Jurkat, Clone E6-1 (cell line): ENCODE results near the gene NKIRAS2.
A peak's percentile ranks its signal among the peaks of the same experiment; 100 is the strongest.

Source experiments
- DNase-seq: peaks from one replicate; pipeline ENCODE4 v3.0.0-alpha.2; 2011; ENCODE audit warnings: low read depth, low spot score
- H3K4me3 ChIP-seq: 2 replicates; pipeline ENCODE4 v1.5.1; 2011; ENCODE audit warnings: mild to moderate bottlenecking, low read length, control low read depth, moderate library complexity

NKIRAS2 gene

DNA sequence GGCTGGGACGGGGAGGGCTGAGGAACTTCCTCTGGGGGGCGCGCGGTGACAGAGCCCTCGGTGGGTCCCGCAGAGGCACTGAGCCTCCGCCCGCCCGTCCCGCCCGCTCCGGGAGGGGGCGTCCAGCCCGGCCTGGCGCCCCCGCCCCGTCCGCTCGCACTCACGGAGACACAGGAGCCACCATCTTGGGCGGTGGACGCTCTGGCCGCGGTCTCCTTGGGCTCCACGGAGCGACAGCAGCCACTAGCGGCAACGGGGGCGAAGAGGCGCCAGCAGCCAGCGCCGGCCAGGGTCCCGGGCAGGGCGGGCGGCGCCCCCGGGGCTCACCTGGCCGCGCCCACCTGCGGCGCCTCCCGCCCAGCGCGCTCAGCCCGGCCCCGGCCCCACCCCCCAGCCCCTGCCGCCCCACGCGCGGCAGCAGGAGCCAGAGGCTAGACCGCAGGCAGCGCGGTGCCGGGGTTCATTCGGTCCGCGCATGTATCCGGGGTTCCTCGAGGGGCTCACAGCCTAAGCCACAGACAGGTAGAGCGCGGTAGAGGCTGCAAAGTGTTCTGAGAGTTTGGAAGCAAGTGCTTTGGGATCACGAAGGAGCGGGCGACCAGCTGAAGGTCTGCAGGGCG lies 30.6 kb downstream of the NKIRAS2 start, which contains the start of gene C17orf113:
Gene C17orf113 (minus strand): TSS at position 209 of the 620 bp plus-strand sequence. CDS start 7,225 bp downstream, outside the sequence.
- H3K4me3 ChIP-seq = peak within 1 kb of the TSS; percentile 51
- DNase-seq = no peak

DNA sequence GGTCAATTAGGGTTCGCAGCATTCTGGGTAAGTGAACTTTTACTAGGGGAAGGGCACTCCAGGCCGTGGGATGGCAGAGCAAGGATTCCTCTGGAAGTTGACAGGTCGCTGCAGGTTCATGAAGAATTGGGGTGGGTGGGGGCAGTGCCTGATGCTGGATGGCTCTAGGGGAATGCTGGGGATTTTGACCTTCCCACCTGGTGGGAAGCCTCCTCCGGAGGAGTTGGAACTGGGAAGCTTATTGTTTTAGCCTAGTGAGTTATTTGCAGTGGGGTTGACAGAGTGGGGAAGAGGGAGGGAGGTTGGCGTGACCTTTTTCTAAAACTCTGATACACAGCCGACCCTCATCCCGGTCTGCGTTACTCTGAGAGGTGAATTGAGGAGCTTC lies 31.1 kb downstream of the NKIRAS2 start:
- DNase-seq = no peak
- H3K4me3 ChIP-seq = peak overlapping the region; percentile 27

DNA sequence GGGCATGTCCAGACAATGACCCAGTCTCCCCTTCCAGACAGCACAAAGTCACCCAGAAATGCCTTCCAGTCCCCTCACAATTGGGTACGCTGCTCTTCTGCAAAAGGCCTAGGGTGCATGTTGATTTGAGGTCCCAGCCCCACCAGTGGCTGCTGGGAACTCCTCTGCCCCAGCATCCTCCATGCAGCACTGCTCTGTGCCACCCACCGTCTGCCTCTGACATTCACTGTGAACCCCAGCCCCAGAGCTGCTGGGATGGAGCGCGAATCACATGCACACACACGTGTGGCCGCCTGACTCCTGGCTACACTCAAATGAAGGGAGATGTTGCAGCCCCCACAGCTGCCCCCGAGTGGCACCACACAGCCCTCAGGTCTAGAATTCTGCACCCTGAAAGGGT lies 31.8 kb downstream of the NKIRAS2 start:
- DNase-seq = no peak
- H3K4me3 ChIP-seq = no peak overlapping the region

DNA sequence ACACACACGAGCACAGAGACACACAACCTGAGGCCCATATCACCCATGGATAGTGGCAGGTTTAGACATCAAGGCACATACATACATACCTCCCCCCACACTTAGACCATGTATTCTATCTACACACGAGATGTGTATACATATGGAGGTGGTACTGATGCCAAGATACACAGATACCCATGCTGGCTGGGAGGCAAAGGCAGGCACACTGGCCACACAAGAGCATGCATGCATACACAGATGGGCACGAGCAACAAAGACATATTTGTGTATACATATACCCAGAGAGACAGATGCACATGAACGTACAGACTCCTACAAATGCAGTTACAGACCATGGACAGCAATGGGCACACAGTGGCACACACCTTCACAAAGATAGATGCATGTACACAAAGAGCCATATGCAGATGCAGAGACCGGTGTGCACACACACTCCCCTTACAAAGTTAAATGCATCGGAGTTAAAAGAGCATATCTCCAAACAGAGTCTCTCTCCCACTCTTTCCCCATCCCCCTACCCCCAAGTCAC lies 32.5 kb downstream of the NKIRAS2 start:
- no peak overlapping the region for H3K4me3 ChIP-seq
- DNase-seq = no peak

DNA sequence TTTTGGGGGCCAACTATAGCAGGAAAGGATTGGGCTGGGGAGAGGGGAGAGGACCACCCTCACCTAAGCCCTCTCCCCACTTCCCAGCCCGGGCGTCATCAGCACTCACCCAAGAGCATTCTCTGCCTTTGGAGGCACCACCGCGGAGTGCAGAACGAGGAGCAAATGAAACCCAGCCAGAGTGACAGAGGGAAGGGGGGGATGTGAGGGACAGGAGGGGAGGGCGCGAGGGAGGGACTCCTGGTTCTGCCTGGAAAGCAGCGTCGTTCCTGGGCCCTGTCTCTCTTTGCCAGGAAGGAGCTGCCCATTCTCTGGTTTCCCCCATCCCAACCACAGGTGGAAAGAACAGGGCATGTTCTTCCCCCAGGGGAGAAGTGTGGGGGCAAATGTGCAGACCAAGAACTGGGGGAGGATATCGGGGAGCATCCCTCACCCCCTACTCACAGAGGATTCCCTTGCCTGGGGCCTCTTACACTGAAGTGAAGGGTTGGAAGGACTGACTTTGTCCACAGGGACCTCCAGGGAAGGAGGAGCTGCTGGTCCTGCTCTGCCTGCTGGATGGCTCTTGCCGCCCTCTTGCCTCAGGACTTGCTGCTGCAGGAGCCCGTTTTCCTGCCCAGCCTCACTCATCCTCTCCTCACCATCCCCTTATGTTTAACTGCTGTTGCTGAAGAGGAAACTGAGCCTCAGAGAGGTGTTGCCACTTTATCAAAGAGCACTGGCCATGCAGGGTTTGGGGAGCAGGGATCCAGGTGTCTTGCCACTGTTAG lies 34.0 kb downstream of the NKIRAS2 start:
- H3K4me3 ChIP-seq = no peak overlapping the region
- no peak for DNase-seq

DNA sequence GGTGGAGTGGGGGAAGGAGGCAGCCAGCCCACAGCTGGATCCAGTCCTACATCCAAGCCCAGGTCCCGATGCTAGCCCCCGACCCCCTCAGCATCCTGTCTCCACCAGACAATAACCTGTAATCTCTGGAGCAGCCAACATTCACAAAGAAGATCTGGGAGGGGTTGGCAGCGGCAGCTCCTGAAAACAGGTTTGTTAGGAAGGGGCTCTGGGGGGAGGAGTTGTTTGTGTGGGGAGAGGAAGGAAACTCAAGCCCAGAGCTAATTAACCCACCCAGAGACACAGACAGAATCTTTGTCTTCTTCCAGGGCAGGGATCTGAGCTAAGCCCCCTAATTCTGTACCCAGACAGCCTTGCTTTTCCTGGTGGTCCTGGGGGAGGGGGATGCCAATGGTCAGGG lies 35.1 kb downstream of the NKIRAS2 start:
- DNase-seq = no peak

DNA sequence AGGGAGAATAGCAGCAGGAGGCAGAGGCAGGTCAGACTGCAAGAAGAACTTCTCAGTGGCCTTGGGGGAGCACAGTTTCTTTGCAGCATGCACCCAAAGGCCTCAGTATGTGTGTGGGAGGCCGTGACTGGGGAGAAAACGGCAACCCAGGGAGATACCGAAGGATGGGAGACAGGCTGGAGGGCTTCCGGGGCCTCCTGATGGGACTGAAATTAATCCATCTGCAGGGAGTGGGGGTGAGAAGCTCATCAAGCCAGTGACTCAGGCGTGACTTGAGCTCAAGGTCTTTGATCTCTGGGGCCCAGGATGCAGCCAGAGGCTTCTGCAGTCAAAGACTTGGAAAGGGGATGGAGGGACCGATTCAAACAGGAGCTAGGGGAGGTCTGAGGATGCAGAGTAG lies 35.6 kb downstream of the NKIRAS2 start:
- no peak overlapping the region for H3K4me3 ChIP-seq
- no peak for DNase-seq

More for the DNA sequence above, 35.1 kb downstream of the NKIRAS2 start:
- H3K4me3 ChIP-seq = no peak overlapping the region

DNA sequence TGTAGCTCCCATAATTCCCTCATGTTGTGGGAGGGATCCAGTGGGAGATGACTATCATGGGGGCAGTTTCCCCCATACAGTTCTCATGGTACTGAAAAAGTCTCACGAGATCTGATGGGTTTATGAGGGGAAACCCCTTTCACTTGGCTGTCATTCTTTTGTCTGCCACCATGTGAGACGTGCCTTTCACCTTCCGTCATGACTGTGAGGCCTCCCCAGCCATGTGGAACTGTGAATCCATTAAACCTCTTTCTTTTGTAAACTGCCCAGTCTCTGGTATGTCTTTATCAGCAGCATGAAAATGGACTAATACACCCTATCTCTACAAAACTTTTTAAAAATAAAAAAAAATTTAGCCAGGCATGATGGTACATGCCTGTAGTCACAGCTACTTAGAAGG lies 36.7 kb downstream of the NKIRAS2 start:
- DNase-seq = no peak
- no peak overlapping the region for H3K4me3 ChIP-seq

DNA sequence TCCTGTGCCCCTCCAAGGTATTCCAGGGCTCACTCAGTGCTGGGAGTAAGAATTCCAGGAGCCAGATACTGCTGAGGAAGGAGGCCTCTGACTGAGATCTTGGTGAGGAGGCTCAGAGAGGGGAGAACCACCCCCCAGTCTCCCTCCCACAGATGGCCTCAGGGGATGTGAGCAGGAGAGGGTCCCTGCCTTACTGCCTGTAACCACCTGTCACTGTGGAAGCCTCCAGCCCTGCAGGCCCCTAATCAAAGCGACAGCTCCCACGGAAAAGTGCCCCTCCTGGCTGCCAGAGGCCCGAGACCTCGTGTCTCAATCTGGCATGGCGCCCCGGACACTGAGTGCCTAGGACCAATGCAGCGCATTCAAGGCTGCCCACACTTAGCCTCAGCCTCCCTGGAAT lies 38.2 kb downstream of the NKIRAS2 start:
- DNase-seq = no peak
- no peak overlapping the region for H3K4me3 ChIP-seq

DNA sequence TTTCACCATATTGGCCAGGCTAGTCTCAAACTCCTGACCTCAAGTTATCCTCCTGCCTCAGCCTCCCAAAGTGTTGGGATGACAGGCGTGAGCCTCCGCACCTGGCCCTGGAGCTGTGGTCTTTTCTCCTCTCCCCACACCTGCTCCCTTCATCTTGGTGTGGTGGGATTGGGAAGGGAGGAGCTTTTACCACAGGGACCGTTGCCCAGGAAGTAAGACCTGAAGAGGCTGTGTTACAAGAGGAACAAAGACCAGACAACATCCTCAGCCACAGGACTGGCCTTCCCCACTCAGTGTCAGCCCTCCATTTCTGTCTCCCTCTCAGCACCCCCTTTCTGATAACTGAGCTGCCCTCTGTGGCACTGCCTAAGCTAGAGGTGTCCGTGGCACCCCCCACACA lies 39.9 kb downstream of the NKIRAS2 start:
- peak; percentile 84 for DNase-seq
- H3K4me3 ChIP-seq = no peak overlapping the region

DNA sequence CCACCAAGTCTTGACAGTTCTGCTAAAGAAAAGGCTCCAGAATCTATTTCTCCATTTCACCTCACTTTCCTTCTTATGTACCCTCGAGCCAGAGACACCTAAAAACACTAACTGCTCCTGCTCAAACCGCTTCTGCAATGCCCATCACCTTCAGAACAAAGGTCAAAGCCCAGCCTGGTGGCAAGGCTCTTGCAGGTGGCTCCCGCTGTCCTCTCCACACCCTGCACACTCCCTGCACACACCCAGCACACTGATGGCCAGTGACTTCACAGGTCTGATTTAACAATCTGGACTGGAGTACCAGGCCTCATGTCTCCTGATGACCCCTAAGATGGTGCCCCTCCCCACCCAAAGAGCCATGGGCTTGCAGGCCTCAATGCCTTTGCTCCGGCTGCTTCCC lies 40.3 kb downstream of the NKIRAS2 start:
- no peak overlapping the region for H3K4me3 ChIP-seq
- DNase-seq = no peak

DNA sequence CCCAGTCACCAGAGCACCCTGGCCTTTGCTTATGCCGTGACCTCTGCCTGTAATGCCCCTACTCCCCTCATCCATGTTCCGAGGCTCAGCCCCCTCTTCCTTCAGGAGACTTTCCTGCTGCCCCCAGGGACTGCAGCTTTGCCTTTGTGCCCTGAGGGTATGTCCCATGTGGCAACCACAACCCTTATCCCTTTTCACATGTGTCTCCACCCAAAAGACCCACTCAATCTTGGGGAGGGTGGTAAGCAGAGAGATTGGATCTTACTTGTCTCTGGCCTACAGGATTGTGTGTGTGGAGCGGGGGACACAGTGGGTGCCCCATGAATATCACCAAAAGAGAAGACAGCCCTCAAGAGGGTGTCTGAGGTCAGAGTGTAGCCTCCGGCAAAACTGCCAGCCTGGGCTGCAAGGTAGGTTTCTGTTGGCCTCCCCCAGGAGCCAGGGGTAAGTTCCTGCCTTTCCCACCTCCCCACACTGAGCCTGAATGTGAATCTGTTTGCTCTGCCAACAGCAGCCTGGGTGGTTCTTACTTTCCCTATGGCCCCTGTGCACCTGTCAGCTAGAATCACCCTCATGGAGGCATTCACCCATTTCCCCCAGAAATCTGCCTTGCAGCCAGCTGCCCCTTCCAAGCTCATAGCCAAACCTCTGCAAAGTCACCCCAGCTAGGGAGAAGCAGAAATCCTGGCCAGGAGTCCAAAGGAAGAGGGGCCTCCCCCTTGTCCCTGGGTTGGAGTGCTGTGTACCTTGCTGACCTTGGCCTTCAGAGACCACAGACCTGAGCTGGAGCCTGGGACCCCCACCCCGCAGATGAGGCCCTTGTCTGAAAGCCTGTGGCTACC lies 42.0 kb downstream of the NKIRAS2 start:
- no peak for DNase-seq
- no peak overlapping the region for H3K4me3 ChIP-seq

DNA sequence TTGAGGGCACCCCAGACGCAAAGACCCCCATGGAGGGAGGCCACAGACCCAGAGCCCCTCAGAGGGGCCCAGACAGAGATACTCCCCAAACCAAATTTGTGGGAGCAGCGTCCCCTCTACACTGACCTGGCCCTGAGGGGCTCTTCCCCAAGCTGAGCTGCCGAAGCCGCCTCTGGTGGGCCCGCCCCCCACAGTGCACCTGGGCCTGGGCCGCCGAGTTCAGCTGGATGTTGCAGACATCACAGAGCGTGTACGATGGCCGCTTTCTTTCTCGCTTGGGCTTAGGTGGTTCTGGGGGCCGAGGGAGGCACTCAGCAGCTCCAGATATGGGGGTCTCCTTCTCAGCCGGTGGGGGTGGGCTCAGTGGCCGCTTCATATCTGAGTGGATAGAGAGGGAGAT lies 42.8 kb downstream of the NKIRAS2 start:
- no peak for DNase-seq
- no peak overlapping the region for H3K4me3 ChIP-seq

DNA sequence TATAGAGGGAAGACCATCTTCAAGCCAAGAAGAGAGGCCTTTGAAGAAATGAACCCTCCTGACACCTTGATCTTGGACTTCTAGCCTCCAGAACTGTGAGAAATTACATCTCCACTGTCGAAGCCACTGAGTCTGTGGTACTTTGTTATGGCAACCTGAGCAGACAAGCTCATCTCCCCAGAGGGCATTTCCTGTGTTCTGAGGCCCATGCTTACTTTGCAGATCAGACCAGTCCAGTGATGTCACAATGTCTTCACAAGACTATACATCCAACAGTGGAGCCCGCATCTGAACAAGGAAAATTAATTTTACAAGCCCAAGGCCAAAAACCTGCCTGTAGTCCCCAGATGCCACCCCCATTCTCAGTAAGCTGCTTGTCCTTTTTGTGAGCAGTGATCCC lies 45.3 kb downstream of the NKIRAS2 start:
- peak; percentile 60 for DNase-seq
- H3K4me3 ChIP-seq = no peak overlapping the region

DNA sequence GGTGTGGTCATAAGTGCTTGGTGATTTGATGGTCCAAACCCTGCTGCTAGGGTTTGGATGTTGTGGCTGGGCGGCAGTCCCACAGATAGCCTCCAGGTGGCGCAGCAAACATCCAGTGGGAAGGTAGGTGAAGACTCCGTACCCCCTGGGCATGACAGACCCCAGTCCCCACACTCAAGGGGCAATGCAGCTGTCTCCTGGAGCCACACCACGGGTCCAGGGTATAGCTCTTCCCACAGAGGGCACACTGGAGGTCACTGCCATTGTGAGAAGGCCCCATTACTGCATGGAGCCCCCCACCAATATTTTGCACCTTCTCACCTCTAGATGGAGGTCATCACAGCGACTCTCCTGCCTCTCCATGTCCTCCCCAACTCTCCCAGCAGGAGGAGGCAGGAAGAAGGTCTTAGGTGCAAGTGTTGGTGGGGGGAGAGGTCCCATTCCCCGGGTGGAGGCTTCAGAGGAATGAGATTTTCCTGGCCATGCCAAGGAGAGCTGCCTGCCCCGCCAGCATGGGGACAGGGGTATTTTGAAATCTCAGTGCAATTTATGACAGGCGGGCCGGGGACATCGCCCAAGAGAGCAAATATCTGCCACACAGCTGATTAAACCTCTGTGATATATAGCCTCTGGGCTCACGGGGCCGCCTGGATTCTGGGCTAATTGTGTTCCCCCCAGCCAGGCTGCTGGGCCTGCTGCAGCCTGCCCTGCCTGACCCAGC lies 47.6 kb downstream of the NKIRAS2 start:
- DNase-seq = peak; percentile 56
- no peak overlapping the region for H3K4me3 ChIP-seq

DNA sequence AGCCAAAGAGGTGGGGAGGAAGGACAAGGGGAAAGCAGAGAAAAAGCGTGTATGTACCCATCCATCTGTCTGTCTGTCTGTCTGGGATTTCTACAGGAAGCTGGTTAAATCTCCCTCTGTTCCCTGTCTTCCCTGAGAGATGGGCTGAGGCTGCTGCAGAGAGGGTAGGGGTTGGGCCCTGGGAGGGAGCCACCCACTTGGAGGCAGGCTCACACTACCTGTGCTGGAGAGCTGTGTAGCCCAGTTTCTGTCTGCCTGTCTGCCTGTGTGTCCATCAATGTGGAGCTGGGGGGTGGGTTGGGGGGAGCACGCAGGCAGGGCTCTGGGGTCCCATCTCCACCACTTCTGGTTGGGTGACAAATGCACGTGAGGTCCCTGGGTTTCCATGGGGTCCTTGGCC lies 49.1 kb downstream of the NKIRAS2 start:
- no peak for DNase-seq
- H3K4me3 ChIP-seq = no peak overlapping the region

DNA sequence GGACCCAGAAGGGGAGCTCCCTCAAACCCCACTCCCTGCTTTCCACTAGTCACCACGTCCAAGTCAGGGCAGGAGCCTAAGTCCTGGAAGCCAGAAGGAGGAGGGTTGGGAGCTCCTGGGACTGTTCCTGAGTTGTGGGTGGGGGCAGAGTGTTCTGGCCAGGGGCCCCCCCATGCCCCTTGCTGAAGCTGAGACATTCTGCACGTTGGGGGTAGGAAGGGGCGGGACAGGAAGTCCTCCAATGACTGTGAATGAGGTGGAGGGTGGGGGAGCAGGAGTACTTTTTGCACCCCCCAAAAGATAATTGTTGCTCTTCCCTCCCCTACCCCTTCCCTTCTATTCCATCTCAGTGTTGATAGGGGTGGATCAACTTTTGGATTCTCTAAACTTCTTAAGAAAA lies 51.9 kb downstream of the NKIRAS2 start:
- H3K4me3 ChIP-seq = peak overlapping the region; percentile 77

DNA sequence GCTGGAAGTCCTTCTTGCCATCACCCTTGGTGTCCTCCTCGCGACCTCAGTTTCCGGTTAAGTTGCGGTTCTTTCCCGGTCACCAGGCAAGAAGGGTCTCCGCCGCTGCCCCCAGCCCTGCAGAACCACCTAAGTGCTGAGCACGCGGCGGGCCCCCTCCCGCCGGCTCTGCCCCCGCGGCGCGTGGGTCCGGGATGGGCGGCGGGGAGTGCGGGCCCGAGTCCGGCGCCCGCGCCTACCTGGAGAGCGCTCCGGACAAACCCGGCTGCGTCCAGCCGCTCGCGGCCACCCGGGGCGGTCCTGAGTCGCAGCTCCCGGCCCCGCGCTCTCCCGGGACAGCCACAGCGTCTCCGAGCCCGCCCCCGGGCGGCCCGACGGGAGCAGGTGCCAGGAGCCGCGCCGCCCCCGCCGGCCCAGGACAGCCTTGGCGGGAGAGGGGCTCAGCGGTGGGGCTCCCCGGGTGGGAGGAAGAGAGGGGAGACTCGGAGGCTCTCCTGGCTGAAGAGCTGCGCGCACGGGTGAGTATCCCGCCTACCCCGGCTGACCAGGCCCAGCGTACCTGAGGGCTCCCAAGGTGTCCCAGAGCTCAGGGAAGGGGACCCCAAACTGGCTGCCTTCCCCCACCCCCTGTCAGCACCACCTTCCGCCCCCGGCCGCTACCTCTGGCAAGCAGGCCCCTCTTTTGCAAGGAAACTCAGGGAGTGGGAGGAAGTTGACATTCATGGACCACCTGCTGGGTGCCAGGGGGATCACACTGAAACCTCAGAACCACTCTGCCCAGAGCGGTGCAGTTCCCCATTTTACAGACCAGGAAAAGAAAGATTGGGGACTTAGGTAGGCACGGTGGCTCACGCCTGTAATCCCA lies 52.7 kb downstream of the NKIRAS2 start:
- H3K4me3 ChIP-seq = peak overlapping the region; percentile 77
- peak; percentile 44 for DNase-seq

More for the DNA sequence above, 51.9 kb downstream of the NKIRAS2 start:
- peak; percentile 62 for DNase-seq
